Fibroblast of skin of scalp (primary cell): ENCODE data around the gene PEPD.

ENCODE experiments used
- DNase-seq: peaks from one replicate; pipeline ENCODE4 v3.0.0-alpha.2; 2013

Gene PEPD

DNA sequence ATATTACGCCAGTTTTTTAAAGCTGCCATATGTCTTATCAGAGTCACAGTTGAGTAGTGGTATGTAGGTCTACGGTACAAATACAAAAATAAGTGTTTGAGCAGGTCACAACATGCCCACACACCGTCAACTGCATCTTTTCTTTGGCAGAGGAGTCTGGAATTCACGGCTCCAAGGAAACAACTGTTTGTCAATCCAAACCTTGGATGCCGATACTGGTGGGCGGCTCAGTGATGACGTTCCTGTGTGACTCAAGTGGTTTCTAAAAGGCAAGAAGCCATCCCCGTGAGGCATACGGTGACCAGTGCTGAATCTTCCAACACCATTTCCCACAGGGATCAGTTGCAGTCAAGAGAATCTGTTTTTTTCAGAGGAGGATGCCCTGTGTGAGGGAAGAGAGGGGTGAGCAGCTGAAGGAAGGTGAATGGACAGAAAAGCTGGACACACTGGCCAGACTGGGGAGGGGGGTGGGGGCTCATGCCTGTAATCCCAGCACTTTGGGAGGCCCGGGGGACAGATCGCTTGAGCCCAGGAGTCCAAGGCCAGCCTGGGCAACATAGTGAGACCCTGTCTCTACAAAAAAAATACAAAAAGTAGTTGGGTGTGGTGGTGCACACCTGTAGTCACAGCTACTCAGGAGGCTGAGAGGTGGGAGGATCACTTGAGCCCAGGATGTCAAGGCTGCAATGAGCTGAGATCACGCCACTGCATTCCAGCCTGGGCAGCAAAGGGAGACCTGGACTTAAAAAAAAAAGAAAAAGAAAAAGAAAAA is 170.9 kb downstream of the PEPD start:
- DNase-seq: no peak

DNA sequence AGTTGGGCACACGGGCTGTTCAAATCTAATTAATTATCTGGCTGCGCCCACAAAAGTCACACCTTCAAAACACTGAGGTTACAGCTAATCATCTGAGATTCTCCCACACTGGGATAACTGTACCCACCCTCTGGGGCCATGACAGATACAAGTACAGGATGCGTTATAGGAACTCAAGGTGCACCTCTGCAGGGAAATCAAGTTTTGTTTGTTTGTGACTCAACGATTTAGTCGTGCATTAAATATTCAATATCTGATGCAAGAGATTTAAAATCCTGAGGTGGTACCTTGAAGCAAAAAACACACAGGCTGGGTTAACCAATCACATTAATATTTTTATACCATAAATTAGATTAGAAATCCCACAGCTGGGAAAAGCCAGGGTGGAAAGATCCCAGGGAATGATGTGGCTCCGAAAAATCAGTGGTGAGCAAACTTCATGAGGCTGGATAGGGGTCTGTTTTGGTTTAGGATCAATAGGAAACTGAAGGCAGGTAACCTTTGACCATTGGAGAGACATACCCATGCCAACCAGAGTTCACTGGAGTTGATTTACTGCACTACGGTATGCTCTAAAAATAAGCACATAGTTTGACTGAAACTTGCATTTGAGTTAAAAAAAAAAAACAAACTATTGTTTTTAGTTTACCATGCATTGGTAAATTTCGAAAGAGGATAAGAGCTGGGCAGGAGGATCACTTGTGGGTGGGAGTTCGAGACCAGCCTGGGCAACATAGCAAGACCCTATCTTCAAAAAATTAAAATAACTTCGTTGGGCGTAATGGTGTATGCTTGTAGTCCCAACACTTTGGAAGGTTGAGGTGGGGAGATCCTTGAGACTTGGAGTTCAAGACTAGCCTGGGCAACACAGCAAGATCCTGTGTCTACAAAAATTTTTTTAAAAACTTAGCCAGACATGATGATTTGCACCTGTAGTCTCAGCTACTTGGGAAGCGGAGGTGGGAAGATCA is 172.0 kb downstream of the PEPD start:
- no peak for DNase-seq

GRCh38 chr19:33348301-33349010 is 173.1 kb downstream of the PEPD start:
- no peak for DNase-seq

DNA sequence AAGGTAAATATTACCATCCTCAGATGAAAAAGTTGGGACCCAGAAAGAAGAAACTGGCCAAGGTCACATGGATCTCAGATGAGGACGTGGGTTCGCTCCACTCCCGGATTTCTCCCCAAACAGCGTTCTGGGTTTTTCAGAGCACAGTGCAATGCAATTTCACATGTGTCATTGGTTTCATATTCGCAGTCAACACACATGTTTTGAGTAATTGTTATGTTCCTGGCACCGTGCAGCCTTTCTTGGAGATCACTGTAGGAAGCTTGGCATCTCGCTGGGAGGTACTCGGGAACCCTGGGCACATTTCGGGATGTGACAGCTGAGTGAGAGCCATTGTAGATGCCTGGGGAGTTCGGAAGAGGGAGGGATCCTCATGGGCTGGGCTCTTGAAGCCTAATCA is 174.3 kb downstream of the PEPD start:
- no peak for DNase-seq

- DNase-seq: no peak
These were observed 174.9 kb downstream of the PEPD start for GRCh38 chr19:33346665-33347064.

DNA sequence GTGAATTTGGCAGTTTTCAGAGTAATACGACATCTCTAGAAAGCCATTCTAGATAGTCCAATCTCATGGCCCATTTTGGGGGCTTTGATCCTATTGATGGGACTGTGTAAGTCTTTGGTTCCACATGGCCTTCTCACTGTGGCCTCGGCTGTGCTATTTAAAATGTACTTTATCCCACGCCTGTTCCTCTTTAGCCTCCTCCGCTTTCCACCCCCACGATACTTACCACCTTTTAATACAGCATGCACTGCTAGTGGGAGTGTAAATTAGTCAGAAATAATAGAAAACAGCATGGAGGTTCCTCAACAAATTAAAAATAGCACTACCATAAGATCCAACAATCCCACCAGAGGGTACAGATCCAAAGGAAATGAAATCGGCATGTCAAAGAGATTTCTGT is 176.4 kb downstream of the PEPD start:
- no peak for DNase-seq

GRCh38 chr19:33344573-33344925 is 177.0 kb downstream of the PEPD start:
- no peak for DNase-seq

GRCh38 chr19:33343859-33344572 is 177.6 kb downstream of the PEPD start:
- peak; percentile 9 for DNase-seq

DNA sequence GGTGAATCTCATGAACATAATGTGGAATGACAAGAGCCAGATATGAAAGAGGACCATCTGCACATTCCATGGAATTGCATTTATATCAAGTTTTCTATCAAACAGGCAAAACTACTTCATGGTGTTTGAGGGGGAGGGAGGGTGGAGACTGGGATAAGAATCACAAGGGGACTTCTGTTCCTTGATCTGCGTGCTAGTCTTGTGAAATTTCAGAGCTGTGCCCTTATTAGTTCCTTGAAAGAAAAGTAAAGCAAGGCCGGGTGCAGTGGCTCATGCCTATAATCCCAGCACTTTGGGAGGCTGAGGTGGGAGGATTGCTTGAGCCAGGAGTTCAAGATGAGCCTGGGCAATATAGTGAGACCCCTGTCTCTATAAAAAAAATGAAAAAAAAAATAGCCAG is 178.3 kb downstream of the PEPD start:
- DNase-seq: no peak

- no peak for DNase-seq
These were observed 180.6 kb downstream of the PEPD start for GRCh38 chr19:33340991-33341390.

- DNase-seq: no peak
These were observed 182.3 kb downstream of the PEPD start for GRCh38 chr19:33339016-33339984.
